Activated CD4-positive, CD25-positive, alpha-beta regulatory T cell (primary cell): ENCODE data around the gene STK32B.
"Not testable (repeated sequence)": the region's sequence is repeated elsewhere in the genome, so short reads cannot be mapped to it uniquely, and the experiment has no call there.

ENCODE experiments used
- DNase-seq, 4 experiments: peaks; one replicate each; lab custom pipeline; 2025; lab: John Stamatoyannopoulos, UW

Gene STK32B

DNA sequence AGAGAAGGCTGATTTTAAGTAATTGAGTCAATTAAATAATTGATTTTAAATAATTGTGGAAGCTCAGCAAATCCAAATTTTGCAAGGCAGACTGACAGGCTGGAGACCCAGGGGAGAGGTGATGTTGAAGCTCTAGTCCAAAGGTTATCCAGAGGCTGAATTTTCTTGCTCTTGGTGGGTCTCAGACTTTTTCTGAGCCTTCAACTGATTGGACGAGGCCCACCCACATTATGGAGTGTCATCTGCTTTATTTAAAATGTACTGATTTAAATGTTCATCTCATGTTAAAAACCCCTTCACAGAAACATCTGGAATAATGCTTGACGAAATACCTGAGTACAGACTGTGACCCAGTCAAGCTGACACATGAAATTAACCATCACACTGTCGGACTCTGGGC, 20.4 kb upstream of the STK32B start:
- no peak for DNase-seq

DNA sequence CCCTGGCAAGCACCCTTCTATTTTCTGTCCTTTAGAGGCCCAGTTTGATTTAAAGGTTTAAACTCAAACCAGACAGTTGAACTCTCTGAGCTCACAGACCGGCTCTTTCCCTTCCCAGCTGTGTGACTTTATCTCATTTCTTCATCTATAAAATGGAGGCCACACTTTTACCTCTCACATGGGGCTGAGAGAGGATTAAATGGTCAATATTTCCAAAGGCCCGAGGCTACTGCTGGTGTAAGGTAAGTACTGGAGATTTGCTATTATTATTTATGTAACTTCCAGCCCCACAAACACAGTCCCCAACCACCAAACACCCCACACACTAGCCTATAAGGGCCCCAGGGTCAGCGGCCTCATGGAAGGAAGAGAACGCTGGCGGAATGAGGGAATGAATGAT, 18.5 kb upstream of the STK32B start:
- no peak for DNase-seq

DNA sequence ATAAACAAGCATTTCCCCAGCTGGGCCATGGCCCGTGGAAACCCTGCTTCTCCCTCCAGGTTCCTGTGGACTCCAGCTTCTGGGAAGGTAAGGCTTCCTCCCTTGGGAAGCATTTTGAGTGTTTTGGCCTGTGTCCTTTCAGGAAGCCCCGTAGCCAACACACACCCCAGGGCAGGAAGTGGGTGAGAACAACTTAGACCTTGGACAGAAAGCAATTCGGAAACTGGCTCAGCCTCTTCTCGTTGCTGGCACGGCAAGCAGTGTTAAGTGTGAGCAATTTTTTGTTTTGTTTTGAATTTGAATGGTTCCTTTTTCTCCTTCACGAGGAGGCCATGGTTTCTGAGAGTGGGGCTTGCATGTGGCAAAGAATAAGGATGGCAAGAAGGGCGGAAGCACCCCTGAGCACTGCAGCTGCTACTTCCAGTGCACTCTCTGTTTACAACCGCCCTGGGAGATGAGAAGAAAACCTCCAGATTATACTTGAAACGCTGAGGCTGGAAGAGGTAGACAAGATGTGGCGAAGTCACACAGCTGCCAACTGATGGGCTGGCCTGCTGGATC, 17.9 kb upstream of the STK32B start:
- DNase-seq: no peak

DNA sequence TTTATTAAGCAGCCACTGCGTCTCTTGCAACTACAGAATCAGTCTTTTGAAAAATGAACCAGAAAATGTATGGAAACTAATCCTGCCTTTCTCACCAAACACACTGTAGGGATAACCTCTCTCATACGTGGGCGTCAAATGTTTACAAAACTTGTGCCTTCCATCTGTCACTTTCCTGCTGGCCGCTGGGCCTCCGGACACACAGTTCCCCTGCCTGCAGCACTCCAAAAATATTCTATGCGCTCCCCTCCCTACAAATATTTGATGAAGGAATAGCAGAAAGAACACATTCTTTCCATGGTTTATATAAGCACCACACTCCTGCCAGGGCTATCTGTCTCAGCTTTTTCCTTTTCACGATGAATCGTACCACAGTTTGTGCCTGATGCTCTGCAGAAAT, 17.1 kb upstream of the STK32B start:
- DNase-seq: no peak

DNA sequence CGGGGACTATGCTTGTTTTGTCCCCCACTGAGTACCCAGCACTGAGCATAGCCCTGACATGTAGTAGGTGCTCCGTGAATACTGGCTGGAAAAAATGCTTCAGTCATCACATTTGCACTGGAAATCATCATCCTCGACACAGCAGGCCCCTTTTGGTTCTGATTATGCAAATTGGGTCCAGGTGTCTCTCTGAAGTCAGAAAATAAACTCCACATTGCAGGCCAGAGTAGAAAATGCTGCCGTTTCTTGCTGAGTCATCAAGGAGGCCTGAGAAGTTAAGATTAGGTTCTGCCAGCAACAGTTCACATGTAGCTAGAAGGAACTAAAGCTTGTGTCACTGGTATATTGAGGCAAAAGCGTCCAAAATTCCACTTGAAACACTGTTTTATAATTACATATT, 15.0 kb upstream of the STK32B start:
- no peak for DNase-seq

DNA sequence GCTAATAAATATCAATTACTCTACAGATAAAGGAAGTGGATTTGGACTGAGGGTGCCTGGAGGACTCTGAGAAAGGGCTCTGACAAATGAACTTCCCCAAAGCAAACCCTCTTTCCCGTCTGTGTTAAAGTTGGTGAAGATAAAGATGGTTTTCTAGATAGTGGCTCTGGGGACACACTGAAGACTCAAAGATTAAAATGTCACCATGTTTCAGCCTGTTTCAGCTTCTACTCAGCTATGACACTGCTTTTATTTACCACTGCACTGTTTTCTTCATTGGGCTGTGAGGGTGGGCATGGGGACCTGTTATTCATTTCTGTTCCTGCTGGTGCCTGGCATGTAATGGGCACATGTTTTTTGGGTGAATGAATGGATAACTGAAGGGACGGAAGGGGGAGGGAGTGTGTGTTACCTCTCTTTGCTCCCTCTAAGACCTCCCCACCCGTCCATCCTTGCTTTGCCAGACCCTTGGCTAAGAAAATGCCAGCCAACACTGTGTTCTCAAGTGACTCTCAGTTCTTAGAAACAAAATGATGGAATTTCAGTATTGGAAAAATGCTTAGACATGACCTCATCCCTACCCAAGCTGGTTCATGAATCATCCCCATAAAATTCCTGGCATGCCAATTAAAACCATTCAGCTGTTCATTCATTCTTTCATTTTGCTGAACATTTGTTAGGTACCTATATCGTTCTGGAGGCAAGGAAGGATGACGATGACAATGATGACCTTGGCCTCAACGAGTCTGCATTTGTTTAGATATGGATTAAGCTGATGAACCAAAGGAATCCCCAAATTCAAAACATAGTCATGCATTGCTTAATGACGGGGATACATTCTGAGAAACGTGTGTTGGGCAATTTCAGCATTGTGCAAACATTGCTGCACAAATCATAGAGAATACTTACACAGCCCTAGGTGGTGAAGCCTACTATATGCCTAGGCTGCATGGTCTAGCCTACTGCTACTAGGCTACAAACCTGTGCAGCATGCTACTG, 13.4 kb upstream of the STK32B start:
- DNase-seq: no peak

DNA sequence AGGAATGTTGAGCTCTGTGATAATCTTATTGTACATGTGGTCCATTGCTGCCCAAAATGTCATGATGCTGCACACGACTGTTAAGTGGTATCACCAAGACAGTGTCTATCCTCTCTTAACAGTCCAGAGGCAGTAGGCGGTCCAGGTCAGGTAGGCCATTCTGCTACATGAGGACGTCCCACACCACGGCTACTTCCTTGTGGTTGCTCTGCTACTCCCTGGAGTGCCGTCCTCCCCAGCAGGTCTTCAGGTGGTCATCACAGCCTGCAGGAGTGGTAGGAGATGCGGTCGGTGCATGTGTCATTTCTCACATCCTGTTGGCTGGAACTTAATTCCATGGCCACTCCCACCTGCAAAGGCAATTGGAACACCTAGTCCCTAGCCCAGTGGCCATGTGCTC, 11.5 kb upstream of the STK32B start:
- DNase-seq: no peak

DNA sequence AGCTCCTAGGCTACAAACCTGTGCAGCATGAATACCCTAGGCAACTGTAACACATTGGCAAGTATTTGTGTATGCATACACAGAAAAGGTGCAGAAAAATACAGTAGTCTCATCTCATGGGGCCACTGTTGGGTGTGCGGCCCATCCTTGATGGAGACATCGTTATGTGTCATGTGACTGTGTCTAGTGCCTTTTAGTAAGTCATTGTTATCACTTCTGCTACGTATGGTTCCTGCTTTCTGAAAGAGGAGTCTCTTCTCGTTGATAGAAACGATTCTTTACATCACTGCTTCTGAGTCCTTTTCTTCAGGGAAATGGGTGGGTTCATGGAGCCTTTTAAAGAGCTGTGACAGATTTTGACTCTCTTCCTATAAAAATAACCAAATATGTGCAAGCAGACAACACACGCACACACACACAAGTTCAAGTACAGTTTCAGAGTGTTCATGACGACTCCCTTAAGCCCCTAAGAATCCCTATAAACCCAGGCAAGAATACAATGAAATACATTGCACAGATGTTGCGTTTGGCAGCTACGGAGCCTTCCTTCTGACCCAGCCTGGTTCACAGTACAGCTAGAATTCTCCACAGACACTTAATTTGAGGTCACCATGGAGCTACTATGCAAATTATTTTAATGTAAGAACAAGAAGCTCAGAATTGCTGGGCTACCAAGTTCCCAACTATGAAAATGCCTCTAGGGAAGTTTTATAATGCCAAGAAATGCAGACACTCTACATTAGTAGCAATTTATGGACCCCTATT, 10.2 kb upstream of the STK32B start:
- DNase-seq: no peak

DNA sequence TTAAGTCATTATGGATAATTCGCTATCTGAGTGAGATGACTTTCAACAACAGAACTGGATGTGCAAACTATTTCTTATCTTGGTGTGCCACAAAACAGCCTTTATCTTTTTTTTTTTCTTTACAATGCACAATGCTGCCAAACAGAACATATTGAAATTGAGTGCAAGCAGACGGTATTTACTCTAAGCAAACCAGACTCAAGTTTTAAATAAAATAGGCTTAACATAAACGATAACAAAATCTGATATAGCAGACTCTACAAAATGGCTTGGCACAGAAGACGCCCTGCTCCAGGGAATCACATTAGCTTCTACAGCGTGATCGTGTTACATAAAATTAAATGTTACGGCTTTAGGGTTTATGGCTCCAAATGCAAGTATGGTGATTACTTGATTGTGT, 9.6 kb upstream of the STK32B start:
- DNase-seq: no peak

DNA sequence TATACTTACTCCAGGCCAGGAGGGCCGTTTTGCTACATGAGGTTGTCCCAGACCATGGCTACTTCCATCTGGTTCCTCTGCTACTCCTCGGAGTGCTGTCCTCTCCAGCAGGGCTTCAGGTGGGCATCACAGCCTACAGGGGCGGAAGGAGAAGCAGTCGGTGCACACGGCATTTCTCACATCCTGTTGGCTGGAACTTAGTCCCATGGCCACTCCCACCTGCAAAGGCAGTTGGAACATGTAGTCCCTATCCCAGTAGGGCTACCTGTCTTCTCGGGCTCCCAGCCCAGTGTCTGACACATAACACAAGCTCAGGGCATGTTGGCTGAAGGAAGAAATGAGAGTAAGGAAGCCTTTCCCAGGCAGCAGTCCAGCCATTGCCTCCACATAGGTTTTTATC, 7.7 kb upstream of the STK32B start:
- DNase-seq: no peak

DNA sequence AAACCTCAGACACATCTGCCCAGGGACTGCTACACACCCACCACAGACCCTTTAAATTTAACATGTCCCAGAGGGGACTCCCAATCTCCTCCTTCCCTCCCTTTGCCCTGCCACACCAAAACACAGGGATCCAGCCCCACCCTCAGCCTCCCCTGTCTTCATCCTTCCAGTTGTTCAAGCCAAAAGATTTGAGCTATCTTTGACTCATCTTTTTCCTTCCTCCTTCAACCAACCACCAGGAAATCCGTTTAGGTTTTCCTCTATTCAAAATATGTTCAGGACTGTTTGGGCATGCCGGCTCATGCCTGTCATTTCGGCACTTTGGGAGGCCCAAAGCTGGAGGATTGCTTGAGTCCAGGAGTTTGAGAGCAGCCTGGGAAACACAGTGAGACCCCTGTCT, 6.9 kb upstream of the STK32B start:
- no peak for DNase-seq

DNA sequence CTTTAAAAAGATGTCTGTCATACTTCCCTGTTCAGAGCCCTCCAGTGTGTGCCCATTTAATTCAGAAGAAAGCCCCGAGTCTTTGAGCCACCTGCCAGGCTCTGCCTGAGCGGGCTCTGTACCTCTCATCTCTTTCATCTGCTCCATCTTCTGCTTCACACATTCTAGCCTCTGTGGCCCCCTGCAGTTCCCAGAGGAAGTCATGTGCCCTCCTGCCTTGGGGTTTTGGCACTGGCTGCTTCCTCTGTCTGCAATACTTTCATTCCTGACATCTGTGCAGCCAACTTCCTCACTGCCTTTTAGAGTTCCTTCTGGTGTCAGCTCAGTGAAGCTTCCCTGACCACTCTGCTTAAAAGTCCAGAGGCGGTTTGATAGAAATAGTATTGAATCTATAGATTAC, 6.2 kb upstream of the STK32B start:
- DNase-seq: no peak

DNA sequence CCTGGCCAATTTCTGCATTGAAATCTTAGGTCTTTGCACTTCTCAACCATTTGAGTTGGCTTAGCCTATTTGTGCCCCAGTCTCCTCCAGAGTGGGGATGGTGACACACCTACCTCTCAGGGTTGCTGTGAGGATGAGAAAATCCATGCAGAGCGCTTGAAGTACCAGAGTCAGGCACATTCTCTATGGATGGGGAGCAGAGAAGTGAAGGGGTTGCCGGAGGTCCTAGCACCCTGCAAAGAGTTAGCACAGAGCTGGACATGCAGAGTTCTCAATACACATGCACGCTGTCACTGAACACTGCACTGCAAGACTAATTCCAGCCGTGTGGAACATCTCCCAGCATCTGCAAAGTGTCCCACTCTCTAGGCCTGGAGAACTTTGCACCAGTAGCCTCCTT, 2.6 kb upstream of the STK32B start:
- DNase-seq: no peak

DNA sequence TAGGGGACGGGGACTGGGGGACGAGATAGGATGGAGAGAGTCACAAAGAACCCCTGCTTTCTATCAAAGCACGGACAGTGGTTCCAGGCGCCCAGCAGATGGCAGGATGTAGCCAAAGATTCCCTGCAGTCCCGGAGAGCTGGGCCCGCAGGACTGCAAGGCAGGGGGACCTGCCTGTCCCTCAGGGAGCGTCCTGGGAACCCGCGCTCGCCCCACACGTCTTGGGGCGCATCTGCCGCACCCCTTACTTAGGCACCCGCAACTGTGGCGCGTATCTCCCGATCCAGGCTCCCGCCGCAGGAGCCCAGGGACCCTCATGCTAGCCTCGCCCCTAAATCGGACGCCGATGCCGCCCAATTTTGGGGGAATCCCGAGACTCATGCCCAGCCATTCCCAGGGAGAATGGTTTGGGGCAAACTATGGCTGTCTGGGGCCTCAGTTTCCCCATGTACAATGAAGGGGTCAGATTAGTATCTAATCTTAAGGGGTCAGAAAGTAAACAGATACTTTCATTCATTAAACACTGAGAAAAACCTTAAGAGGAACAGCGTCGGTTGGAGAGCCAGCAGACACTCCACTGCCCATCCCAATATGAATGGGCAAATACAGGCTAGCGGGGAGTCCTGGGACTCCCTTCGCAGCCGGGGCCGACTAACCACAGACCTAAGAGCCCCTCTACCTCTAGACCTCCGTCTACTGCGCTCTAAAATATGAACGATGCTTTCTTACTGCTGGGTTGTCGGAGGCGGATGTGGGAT, 581 bp upstream of the STK32B start:
- no peak for DNase-seq

DNA sequence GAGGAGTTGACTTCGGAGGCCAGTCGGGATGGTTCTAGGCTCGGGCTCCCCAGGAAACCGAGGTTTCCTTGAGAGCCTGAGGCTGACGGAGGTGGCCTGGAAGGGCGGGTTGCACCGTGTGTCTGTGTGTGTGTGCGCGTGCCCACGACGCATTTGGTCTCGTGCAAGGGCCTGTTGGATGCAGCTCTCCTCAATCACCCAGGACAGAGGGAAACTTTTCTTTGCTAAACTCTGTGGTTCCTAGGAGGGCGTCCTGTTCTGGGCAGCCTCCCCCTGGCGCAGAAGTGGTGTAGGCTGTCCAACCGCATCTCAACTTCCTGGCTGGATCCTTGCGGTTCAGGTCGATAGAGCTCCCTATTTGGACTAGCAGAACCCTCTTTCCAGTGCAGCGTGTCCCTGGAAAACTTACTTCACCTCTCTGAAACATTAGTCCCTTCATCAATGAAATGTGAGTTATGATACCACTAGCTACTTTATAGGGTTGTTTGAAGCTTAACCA, 973 bp downstream of the STK32B start:
- DNase-seq: no peak

DNA sequence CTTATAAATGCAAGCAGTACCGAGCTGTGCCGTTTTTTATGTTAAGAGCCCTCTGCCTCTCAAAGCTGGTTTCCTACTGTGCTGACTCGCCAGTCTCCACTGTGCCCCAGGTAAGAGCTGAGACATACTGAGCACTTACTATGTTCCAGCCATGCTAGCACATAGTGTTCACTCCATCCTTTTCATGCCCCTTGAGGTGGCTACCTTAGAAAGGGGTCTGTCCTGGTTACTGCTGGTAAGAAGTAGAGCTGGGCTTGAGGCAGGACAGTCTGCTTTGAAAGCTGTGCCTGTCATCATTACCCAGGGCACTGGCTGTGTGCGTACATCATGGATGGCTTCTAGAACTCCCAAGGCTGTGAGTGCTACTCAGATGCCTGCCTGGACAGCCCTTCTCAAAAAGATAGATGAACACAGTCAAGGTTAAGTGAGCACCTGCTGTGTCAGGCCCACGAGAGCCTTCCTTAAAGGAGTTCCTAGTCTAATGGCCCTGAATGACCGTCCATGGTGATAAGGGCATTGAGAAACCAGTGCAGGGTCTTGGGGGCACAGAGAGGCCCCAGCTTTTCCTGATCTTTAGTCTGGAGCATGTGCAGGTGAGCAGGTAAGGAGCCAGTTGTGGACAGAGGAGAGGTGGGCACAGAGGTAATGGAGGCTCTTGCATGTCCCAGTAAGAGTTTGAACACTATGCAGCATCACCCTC, 1.6 kb downstream of the STK32B start:
- DNase-seq: no peak

DNA sequence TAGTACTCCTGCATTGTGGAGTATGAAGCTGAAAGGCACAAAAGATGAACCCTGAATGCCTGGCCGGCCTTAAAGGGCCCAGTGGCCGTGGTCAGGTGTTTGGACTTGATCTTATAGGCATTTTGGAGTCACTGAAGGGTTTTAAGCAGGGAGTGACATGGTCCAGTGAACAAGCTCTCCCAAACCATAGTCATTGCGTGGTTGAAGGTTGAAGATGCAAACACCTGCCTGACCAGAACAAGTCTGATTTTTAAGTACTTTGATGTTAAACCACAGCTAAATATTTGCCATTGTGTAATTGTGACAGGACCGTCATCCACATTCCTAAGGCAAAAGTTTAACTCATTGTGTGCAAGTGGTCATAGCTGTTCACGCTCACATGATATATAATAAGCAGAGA, 3.3 kb downstream of the STK32B start:
- DNase-seq: no peak

DNA sequence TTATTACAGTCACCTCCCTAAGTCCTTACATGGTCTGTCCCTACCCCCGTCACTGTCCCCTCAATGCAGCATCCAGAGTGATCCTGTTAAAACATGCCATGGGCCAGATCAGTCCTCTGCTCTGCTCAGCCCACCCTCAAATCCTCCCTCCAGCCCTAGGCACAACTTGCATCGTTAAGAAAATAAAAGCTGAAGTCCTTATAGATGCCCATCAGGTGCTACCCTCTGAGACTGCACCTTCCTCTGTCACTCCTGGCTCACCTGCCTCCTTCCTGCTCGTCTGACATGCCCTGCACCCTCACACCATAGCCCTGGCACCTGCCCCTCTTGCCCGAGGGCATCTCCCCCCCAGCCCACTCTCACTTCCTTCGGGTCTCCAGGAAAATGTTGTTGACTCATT, 4.1 kb downstream of the STK32B start:
- no peak for DNase-seq

DNA sequence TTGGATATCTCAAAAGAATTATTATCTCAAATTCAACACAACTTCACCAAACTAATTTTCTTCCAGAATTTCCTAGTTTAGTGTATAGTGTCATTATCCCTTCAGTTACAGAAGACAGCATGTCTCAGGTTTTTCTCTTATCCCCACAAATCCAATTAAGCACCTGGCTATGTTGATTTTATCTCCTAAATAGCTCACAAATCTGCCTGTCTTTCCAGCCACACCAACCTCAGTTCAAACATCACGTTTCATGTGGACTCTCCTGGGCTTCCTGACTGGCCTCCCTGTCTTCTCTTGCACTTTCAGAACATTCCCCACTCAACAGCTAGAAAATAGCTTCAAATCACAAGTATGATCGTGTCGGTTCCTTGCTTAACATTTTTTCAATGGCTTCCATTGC, 14.8 kb downstream of the STK32B start:
- DNase-seq: no peak

DNA sequence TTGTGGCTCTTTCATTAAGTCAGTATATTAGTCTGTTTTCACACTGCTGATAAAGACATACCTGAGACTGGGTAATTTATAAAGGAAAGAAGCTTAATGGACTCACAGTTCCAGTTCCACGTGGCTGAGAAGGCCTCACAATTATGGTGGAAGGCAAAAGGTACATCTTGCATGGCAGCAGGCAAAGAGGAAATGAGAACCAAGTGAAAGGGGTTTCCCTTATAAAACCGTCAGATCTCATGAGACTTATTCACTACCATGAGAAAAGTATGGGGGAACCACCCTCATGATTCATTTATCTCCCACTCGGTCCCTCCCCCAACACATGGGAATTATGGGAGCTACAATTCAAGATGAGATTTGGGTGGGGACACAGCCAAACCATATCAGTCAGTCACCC, 15.7 kb downstream of the STK32B start:
- not testable (repeated sequence) for DNase-seq

DNA sequence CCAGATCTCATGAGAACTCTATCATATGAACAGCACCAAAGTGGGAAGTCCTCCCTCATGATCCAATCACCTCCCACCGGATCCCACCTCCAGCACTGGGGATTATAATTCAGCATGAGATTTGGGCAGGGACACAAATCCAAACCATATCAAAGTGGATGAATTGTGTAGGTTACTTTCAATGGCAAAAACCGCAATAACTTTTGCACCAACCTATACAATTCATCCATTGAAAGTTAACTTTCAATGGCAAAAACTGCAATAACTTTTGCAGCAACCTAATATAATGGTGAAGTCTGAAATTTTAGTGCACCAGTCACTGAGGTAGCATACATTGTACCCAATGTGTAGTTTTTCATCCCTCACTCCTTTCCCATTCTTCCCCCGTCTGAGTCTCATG, 16.6 kb downstream of the STK32B start:
- no peak for DNase-seq
